GM18867 (cell line): Measurements from ENCODE around the gene AGRN.
"Not testable (repeated sequence)": the region's sequence is repeated elsewhere in the genome, so short reads cannot be mapped to it uniquely, and the experiment has no call there.

Source experiments
- ATAC-seq: cut with Tn5 transposase; IDR thresholded peaks from one replicate; pipeline ENCODE4 v1.9.1; 2021; ENCODE audit warnings: mild to moderate bottlenecking, moderate library complexity; ENCODE audit not compliant: unreplicated experiment

AGRN gene

DNA sequence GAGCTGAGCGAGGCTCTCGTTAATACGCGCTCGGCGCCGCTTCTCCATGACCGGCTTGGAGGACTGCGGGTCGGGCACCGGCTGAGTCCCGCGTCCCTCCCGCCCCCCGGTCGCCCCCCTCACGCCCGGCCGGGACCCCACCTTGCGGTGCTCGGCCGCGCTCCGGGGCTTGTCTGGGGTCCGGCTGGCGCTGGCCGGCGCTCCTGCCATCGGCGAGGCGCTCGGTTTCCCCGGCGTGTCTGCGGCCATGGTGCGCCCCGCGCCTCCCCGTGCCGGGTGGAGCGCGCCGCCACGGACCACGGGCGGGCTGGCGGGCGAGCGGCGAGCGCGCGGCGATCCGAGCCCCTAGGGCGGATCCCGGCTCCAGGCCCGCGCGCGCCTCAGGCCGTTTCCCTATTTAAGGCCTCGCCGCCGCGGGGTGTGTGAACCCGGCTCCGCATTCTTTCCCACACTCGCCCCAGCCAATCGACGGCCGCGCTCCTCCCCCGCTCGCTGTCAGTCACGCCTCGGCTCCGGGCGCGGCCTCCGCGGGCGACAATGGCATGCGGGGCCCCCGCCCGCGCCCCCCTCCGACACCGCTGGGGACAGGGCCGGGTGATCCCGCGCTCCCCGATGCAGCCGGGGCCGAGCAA is 20.1 kb upstream of the AGRN start, which contains the start of gene HES4:
HES4 (minus strand) TSS at position 373 of the 632 bp plus-strand sequence; CDS start at position 249, 124 bp downstream.
- ATAC-seq, result no peak

GRCh38 chr1:1000357-1001056 is 19.4 kb upstream of the AGRN start:
- ATAC-seq, result no peak

DNA sequence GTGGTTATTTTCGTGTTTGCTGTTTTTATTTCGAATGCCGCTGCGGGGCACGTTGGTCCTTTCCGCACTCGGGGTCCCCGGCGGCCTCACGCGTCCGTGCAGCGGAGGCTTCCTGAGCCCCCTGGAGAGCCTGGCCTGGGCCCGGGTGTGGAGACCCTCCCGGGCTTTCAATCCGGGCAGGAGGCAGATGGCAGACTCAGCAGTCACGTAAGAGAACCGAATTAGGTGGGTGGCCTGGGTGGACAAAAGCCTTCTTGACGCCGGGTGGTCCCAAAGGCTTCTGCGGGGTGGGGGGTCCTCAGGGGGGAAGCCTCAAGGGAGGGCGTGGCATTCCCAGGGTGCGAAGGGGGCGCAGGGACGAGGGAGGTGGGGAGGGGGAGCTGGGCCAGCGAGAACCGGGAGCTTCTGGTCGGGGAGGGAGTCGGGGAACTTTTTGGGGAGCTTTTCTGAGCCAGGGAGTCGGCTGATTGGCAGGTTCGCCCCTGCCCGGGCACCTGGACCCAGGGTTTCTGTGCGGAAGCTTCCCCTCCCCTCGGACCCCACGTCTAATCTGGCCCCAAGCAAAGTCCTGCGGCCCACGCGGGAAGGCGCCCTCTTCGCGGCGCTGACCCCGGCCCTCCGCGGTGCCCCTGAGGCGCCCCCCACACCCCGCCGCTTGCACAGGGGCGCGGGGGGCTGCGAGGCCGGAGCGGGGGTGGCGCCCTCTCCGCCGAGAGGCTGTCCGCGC is 18.7 kb upstream of the AGRN start:
- ATAC-seq, result no peak

DNA sequence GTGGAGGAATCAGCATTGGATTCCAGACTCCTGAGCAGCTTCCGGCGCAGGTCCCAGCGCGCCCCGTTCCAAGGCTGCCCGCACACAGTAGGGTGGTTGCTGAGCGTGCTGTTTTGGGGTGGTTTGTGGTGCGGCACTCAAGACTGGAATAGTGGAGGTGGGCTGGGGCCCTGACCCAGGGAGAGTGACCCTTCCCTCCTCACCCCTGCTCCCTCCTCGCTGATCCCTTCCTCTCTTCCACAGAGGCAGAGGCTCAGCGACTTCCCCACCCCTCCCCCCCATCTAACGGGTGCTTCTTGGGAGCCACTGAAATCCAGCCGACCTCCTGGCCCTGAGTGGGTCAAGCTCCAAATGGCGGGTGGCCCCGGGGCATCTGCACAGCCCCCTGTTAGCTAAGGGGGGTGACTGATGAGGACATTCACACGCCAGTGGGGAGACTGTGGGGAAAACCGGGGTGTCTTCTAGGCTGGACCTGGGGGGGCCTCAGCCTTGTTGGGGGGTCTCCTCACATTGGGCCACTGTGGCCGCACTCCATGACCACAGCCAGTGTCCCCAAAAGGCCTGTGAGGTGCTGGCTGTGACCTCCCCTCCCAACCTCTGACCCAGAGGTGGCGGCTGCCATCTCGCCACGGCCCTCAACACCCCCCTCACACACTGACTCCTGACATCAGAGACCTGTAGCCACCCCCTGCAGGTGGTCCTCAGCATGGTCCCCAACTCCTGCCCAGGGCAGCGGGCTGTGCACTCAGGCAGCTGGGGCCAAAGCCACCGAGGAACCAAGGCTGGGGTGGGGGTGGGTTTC is 16.1 kb upstream of the AGRN start:
- ATAC-seq, result no peak

- no peak for ATAC-seq
Observed at GRCh38 chr1:1004420-1004779, 15.5 kb upstream of the AGRN start.

DNA sequence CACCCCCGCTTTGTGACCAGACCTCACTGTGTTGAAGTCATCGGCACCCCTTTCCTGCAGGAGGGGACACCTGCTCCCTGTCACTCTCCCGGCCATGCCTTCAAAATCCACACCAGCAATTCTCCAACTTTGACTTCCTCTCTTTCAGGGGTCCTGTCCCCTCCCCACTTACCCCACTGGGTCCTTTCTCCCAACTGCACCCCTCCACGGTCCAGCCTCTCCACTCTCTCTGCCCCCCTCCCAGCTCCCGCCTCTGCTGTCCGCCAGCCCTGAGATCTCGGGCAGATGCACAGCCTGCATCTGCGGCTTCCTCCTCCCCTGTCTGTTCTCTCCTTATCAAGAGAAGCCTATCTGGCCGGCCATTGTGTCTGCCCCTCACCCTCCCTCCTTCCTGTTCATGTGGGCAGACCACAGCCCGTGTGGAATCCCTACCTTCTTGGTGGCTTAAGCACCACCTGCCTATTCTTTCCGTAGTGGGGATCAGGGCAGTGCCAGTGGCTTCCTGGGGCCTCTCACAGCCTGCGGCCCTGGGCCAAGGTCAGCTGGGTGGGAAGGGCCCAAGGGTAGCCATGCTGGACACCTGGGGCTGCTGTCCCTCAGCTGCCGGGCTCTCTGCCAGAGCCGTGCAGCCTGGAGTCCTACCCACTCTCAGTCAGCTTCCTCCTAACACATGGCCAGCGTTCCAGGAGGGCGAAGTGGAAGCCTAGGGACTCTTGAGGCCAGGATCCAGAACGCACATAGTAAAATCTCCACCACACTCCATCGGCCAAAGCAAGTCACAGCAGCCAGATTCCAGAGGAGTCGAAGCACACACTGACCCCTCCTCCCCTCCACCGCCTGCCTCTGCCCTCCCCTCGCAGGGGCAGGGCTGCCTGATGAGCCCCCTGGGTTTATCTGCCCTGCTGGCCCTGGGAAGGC is 14.9 kb upstream of the AGRN start:
- no peak for ATAC-seq

DNA sequence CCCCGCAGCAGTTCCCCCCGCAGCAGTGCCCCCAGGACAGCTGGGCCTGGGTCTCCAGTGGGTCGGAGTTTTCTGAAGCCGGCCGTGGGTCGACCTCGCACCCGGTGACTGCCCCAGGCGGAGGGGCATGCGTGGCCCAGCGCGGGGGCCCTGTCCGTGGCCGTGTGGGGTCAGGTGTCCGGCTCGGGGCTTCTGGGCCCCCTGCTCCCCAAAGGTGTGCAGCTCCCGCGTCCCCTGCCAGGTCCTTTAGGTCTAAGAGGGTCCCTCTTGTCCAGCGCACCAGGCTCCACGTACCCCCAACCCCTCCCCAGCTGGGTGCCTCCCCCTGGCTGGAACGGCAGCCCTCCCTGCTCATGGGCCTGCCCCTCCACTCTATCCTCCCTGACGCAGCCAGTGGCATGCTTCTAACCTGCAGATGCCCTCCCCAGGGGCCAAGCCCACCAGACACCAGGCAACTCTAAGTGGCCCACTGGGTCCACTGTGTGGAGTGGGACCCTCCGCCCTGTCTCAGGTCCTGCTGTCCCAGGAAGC is 14.1 kb upstream of the AGRN start:
- ATAC-seq, result no peak

- no peak for ATAC-seq
Observed at GRCh38 chr1:1006305-1007159, 13.4 kb upstream of the AGRN start.

DNA sequence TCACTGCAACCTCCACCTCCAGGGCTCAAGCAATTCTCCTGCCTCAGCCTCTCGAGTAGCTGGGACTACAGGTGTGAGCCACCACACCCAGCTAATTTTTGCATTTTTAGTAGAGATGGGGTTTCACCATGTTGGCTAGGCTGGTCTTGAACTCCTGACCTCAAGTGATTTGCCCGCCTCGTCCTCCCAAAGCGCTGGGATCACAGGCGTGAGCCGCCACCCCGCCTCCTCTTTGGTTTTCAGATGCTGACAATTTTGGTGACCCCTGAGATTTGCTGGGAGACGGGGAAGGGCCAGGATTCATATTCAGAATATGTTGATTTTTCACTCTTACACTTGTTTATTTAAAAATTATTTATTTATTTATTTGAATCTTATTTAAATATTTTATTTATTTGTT is 9.8 kb upstream of the AGRN start:
- not testable (repeated sequence) for ATAC-seq

GRCh38 chr1:1011396-1011949 is 8.4 kb upstream of the AGRN start:
- ATAC-seq, result no peak

- peak; percentile 5 for ATAC-seq
Observed at GRCh38 chr1:1012736-1013104, 7.2 kb upstream of the AGRN start.

GRCh38 chr1:1013105-1013921 is 6.6 kb upstream of the AGRN start, which contains the start of gene ISG15:
ISG15 (plus strand) TSS chr1:1013497; CDS start chr1:1013574, 77 bp downstream.
- peak; percentile 78 for ATAC-seq

DNA sequence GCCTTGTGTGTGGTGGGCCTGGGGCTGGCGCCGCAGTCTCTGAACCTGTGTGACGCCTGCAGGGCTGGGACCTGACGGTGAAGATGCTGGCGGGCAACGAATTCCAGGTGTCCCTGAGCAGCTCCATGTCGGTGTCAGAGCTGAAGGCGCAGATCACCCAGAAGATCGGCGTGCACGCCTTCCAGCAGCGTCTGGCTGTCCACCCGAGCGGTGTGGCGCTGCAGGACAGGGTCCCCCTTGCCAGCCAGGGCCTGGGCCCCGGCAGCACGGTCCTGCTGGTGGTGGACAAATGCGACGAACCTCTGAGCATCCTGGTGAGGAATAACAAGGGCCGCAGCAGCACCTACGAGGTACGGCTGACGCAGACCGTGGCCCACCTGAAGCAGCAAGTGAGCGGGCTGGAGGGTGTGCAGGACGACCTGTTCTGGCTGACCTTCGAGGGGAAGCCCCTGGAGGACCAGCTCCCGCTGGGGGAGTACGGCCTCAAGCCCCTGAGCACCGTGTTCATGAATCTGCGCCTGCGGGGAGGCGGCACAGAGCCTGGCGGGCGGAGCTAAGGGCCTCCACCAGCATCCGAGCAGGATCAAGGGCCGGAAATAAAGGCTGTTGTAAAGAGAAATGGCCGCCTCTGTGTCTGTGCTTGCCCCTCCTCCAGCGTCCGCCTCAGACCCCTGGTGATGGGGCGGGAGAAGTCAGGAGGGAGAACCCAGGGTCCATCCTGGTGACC is 5.8 kb upstream of the AGRN start:
- ATAC-seq, result no peak

DNA sequence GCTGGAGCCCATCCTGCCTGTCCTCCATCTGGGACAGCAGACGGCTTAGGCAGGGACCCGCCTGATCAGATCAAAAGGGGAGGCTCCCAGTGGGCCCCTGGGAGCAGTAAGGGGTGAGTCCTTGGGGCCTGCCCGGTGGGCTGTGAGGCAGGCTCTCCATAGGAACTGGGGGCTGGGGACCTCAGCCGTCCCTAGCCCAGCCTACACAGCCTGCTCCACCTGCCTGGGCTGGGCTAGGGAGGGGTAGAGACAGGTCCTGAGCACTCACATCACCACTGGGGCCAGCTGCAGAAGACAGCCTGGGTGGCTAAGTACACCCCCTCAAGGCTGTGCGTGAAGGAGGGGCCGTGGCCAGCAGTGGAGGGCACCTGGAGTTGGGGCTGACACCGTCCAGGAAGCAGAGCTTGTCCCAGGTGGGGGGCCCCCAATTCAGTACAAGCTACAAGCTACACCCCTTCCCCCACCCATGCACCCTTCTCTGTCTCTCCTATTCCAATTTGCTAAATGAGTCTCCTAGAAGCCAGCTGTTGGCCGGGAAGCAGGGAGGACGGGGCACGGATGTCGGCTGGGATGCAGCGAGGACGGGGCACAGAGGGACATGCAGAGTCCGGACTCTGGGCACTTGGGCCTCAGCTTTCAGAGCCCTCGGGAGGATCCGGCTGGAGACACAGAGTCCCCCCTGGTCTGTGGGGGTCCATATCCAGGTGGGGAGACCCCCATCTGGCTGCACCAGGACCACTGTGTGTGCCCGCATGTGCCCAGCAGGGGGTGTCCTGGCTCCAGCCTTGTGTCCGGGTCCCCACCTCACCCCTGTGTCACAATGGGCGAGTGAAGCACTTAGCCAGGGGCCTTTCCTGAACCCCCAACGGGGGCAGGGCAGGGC is 4.9 kb upstream of the AGRN start:
- no peak for ATAC-seq

GRCh38 chr1:1017397-1018320 is 2.3 kb upstream of the AGRN start:
- ATAC-seq, result not testable (repeated sequence)
